GM23248 (cell line): ENCODE results near the gene CTNND2.

Experiments used
- EZH2 ChIP-seq: fragments of 200-600 bp; sonication (generic); IDR thresholded peaks from 2 replicates; pipeline ENCODE4 v1.6.1; 2018; ENCODE audit warnings: antibody characterized with exemption, mild to moderate bottlenecking; ENCODE audit not compliant: insufficient read depth, poor library complexity, severe bottlenecking
- EZH2phosphoT487 ChIP-seq: fragments of 200-600 bp; sonication (generic); IDR thresholded peaks from 2 replicates; pipeline ENCODE4 v1.6.1; 2018; ENCODE audit warnings: antibody characterized with exemption, moderate library complexity, mild to moderate bottlenecking, low read depth; ENCODE audit not compliant: insufficient read depth

- TF ChIP-seq EZH2phosphoT487 (no peak), EZH2 (no peak)
Observed at GRCh38 chr5:11700391-11700790, 203.9 kb downstream of the CTNND2 start.
